22Rv1 (cell line): Measurements from ENCODE around the gene LTK.
A peak's percentile ranks its signal among the peaks of the same experiment; 100 is the strongest.
"Not testable (repeated sequence)": the region's sequence is repeated elsewhere in the genome, so short reads cannot be mapped to it uniquely, and the experiment has no call there.

Experiments used
- H3K27ac ChIP-seq: fragments of 450-650 bp; 2 replicates; pipeline ENCODE4 v1.5.1; 2017
- ZFX ChIP-seq: fragments of 450-650 bp; IDR thresholded peaks from 2 replicates; pipeline ENCODE4 v1.6.1; 2017; ENCODE audit warnings: antibody characterized with exemption, borderline replicate concordance
- TF ChIP-seq, protein P1 (sequence below): fragments of 450-650 bp; IDR thresholded peaks from 2 replicates; pipeline ENCODE4 v1.5.1; 2017; ENCODE audit warnings: mild to moderate bottlenecking

The LTK gene

DNA sequence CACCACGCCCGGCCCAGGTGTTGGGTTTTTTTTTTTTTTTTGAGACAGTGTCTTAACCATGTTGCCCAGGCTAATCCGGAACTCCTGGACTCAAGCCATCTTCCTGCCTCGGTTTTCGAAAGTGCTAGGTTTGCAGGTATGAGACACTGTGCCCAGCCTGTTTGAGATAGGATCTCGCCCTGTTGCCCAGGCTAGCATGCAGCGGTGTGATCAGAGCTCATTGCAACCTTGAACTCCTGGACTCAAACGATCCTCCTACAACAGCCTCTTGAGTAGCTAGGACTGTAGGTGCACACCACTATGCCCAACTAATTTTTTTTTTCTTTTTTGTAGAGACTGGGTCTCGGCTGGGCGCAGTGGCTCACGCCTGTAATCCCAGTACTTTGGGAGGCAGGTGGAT lies 40.2 kb downstream of the LTK start:
- TF ChIP-seq, protein P1, sequence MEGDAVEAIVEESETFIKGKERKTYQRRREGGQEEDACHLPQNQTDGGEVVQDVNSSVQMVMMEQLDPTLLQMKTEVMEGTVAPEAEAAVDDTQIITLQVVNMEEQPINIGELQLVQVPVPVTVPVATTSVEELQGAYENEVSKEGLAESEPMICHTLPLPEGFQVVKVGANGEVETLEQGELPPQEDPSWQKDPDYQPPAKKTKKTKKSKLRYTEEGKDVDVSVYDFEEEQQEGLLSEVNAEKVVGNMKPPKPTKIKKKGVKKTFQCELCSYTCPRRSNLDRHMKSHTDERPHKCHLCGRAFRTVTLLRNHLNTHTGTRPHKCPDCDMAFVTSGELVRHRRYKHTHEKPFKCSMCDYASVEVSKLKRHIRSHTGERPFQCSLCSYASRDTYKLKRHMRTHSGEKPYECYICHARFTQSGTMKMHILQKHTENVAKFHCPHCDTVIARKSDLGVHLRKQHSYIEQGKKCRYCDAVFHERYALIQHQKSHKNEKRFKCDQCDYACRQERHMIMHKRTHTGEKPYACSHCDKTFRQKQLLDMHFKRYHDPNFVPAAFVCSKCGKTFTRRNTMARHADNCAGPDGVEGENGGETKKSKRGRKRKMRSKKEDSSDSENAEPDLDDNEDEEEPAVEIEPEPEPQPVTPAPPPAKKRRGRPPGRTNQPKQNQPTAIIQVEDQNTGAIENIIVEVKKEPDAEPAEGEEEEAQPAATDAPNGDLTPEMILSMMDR = no peak
- TF ChIP-seq ZFX = no peak
- H3K27ac ChIP-seq = 0 out of 2 replicates have a peak overlapping the region, but pooled peaks have one; percentile 58

DNA sequence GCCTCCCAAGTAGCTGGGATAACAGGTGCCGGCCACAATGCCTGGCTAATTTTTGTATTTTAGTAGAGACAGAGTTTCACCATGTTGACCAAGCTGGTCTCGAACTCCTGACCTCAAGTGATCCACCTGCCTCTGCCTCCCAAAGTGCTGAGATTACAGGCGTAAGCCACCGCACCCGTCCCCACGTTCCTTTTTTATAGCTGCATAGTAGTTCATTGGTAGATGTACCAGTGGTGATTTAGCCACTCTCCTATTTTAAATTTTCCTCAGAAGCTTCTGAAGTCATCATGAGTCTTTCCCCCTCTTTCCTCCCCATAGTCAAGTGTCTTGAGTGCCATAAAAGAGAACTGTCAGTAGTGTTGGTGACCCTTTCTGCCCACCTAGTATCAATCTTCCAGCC lies 44.0 kb downstream of the LTK start:
- not testable (repeated sequence) for H3K27ac ChIP-seq

DNA sequence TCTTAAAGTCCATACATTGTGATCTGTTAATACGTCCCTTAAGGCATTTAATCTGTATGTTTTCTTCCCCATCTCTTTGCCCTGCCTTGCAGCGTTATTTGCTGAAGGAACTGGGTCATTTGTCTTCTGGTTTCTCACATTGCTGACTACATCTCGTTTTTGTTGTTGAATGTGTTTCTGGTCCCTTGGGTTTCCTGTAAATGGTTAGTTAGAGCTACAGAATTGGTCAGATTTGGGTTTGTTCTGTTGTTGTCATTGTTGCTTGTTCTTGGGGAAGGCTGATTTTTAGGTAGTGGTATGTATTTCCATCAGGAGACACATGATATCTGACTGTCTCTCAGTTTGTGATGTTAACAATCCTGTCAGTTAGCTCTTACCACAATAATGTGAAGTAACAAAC lies 46.9 kb downstream of the LTK start:
- no peak for TF ChIP-seq ZFX
- TF ChIP-seq, protein P1 = no peak
- H3K27ac ChIP-seq = no peak overlapping the region

DNA sequence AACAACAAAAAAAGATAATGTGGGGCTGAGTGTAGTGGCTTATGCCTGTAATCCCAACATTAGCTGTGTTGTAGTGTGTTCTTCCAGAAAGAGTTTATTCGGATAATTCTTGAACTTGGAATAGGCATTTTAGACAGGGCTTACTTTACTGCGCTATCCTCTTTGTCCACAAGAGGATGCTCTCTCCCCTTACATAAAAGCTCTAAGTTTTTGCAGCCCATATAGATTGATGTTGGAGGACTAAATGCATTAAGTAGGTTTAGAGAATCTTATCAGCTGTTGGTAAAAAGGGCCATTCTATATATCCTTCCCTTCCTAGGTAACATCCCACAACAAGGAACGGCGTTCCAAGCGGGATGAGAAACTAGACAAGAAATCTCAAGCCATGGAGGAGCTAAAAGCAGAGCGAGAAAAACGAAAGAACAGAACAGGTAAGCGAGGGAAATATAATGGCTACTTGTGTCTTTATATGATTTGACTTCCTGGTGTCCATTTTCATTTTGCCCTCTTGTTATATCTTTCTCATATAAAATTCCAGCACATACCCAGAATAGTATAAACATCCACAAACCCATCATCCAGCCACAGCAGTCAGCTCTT lies 47.7 kb downstream of the LTK start:
- TF ChIP-seq ZFX = no peak
- TF ChIP-seq, protein P1 = peak; percentile 97
- H3K27ac ChIP-seq = peak overlapping the region; percentile 28; the same call in 1 of the 2 replicates

DNA sequence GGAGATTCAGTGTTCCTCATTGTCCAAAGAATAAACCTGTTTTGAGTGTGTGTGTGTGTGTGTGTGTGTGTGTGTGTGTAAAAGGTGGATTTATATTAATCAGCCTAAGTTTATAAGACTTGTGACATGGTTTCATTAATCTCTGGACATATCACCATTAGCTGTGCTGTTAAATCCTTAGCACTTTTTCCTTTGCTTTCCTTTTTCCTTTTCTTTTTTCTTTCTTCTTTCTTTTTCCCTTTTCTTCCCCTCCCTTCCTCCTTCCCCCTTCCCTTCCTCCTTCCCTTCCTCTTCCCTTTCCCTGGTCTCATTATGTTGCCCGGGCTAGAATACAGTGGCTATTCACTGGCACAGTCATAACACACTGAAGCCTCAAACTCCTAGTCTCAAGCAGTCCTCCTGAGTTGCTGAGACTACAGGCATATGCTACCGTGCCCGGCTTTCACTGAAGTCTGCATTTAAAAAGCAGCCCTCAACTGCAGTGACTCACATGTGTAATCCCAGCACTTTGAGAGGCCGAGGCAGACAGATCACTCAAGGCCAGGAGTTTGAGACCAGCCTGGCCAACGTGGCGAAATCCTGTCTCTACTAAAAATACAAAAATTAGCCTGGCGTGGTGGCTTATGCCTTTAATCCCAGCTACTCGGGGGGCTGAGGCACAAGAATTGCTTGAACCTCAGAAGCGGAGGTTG lies 48.6 kb downstream of the LTK start:
- TF ChIP-seq, protein P1 = no peak
- TF ChIP-seq ZFX = no peak
- peak overlapping the region; percentile 28; the same call in 1 of the 2 replicates for H3K27ac ChIP-seq

DNA sequence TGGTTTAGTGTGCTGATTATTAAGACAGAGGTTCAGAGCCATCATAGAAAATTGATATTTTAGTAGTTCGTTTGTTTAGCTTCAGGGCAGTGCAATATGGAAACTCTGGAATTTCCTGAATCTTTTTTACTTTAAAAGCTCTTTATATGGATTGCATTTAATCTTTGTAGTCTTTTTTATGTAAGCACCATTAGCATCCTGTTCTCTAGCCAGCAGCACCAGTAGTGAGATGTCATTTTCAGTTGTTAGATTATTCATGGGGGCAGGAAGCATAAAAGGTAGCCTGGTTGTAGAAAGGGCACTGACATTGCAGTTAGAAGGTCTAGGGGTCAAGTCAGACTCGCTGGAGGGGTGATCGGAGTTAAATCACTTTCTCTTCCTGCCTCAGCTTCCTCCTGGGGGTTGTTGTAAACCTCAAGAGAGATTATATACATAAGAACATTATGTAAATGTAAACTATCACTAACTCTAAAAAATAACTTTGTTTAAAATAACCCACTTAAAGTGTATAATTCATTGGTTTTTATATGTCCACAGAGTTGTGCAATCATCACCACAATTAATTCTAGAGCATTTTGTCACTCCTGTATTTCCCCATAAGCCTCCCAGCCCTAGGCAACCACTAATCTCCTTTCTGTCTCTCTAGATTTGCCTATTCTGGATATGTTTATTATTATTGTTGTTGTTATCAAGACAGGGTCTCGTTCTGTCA lies 51.4 kb downstream of the LTK start:
- no peak overlapping the region for H3K27ac ChIP-seq
- TF ChIP-seq, protein P1 = no peak
- TF ChIP-seq ZFX = no peak
